HepG2 (cell line): ENCODE results near the gene PPM1F.

ENCODE experiments used
- MEF2D ChIP-seq: sonication (generic); formaldehyde crosslinking; IDR thresholded peaks from 2 replicates; pipeline ENCODE4 v1.5.1; 2020; ENCODE audit warnings: mild to moderate bottlenecking, missing genetic modification reagents
- NFRKB ChIP-seq: fragments of 450-650 bp; IDR thresholded peaks from 2 replicates; pipeline ENCODE4 v1.6.1; 2017
- PHF21A ChIP-seq: sonication (generic); formaldehyde crosslinking; IDR thresholded peaks from 2 replicates; pipeline ENCODE4 v1.5.0; 2020; ENCODE audit warnings: mild to moderate bottlenecking, missing genetic modification reagents
- ZIK1 ChIP-seq: sonication (generic); formaldehyde crosslinking; IDR thresholded peaks from 2 replicates; pipeline ENCODE4 v1.5.0; 2020; ENCODE audit warnings: mild to moderate bottlenecking, low read depth, missing genetic modification reagents, borderline replicate concordance
- ZNF468 ChIP-seq: sonication (generic); formaldehyde crosslinking; IDR thresholded peaks from 2 replicates; pipeline ENCODE4 v1.8.0; 2022; ENCODE audit warnings: mild to moderate bottlenecking, moderate library complexity, missing genetic modification reagents
- TF ChIP-seq, protein P1 (sequence below): sonication (generic); formaldehyde crosslinking; IDR thresholded peaks from 2 replicates; pipeline ENCODE4 v1.5.0; 2020; ENCODE audit warnings: mild to moderate bottlenecking, missing genetic modification reagents, moderate library complexity

DNA sequence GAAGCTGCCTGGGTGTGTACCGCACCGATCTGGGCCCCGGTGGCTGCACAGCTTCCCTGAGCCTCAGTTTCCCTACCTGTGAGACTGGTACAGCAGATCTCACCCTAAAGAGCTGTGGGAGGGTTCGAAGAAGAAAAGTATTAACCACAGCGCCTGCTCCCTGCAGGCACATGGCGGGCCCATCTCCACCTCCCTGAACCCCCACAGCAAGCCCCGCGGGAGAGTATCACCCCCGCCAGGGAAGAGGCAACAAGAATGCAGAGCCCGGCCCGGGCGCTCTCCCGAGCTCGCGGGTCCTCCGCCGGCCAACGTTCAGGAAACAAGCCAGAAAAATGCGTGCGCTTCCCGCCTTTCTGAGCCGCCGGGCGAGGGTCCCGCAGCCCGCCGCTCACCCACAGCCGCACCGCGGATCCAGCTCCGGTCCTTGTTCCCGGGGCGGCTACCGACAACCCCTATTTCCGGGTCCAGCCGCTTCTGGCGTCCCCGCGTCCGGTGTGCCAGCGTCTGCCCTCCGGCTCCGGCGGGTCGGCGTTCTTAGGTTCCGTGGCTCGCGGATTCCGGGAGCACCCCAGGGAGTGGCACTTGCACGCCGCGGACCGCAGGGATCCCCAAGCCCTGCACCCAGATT lies 29.8 kb upstream of the PPM1F start, which contains the start of gene TOP3B:
- TF ChIP-seq NFRKB = no peak
- peak; percentile 82; the same call in 1 of the 2 replicates for TF ChIP-seq PHF21A
- no peak for TF ChIP-seq ZNF468 (CRISPR knock-in tag)
- TF ChIP-seq, protein P1, sequence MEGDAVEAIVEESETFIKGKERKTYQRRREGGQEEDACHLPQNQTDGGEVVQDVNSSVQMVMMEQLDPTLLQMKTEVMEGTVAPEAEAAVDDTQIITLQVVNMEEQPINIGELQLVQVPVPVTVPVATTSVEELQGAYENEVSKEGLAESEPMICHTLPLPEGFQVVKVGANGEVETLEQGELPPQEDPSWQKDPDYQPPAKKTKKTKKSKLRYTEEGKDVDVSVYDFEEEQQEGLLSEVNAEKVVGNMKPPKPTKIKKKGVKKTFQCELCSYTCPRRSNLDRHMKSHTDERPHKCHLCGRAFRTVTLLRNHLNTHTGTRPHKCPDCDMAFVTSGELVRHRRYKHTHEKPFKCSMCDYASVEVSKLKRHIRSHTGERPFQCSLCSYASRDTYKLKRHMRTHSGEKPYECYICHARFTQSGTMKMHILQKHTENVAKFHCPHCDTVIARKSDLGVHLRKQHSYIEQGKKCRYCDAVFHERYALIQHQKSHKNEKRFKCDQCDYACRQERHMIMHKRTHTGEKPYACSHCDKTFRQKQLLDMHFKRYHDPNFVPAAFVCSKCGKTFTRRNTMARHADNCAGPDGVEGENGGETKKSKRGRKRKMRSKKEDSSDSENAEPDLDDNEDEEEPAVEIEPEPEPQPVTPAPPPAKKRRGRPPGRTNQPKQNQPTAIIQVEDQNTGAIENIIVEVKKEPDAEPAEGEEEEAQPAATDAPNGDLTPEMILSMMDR (CRISPR knock-in tag) = peak; percentile 26; the same call in 1 of the 2 replicates
- peak; percentile 61 for TF ChIP-seq MEF2D (CRISPR knock-in tag)
- peak; percentile 89; the same call in 1 of the 2 replicates for TF ChIP-seq ZIK1 (CRISPR knock-in tag)
